ENCODE results near the gene KRT83.

Gene KRT83

GRCh38 chr12:52320784-52321400 is at the start of gene KRT83:
TSS of gene KRT83 (minus strand) at chr12:52321398. CDS start at chr12:52321335, 63 bp downstream.
- Histone ChIP-seq H3K9me3 (ENCODE audit: low read length) (no peaks in the 10 kb centered on the region), H3K36me3 (ENCODE audit: insufficient read depth, low read length) (no peaks in the 10 kb centered on the region), H3K4me3 (ENCODE audit: low read length) (no peak within 1 kb of the TSS), H3K4me1 (ENCODE audit: insufficient read depth, low read length) (no peaks in the 10 kb centered on the region), H2AFZ (ENCODE audit: low read depth, low read length) (no peak within 1 kb of the TSS), H3K27me3 (ENCODE audit: insufficient read depth, low read length) (no peaks in the 10 kb centered on the region)

GRCh38 chr12:52369809-52370208 is 48.6 kb upstream of the KRT83 start:
- no peak overlapping the region for H2AFZ ChIP-seq (ENCODE audit: low read depth, low read length)
- H3K4me3 ChIP-seq (ENCODE audit: low read length), result no peak overlapping the region
- no peaks in the 10 kb centered on the region for H3K9me3 ChIP-seq (ENCODE audit: low read length)
- H3K4me1 ChIP-seq (ENCODE audit: insufficient read depth, low read length), result no peaks in the 10 kb centered on the region
- H3K36me3 ChIP-seq (ENCODE audit: insufficient read depth, low read length), result no peaks in the 10 kb centered on the region
- H3K27me3 ChIP-seq (ENCODE audit: insufficient read depth, low read length), result peaks cover 5% of the 10 kb centered on the region

- Histone ChIP-seq H2AFZ (ENCODE audit: low read depth, low read length) (no peak overlapping the region), H3K27me3 (ENCODE audit: insufficient read depth, low read length) (peaks cover 5% of the 10 kb centered on the region), H3K4me3 (ENCODE audit: low read length) (no peak overlapping the region), H3K36me3 (ENCODE audit: insufficient read depth, low read length) (no peaks in the 10 kb centered on the region), H3K9me3 (ENCODE audit: low read length) (no peaks in the 10 kb centered on the region), H3K4me1 (ENCODE audit: insufficient read depth, low read length) (no peaks in the 10 kb centered on the region)
These were observed 48.0 kb upstream of the KRT83 start for GRCh38 chr12:52369211-52369610.

GRCh38 chr12:52368508-52368907 is 47.3 kb upstream of the KRT83 start:
- Histone ChIP-seq H3K4me1 (ENCODE audit: insufficient read depth, low read length) (no peaks in the 10 kb centered on the region), H3K4me3 (ENCODE audit: low read length) (no peak overlapping the region), H3K9me3 (ENCODE audit: low read length) (no peaks in the 10 kb centered on the region), H2AFZ (ENCODE audit: low read depth, low read length) (no peak overlapping the region), H3K36me3 (ENCODE audit: insufficient read depth, low read length) (no peaks in the 10 kb centered on the region), H3K27me3 (ENCODE audit: insufficient read depth, low read length) (peaks cover 5% of the 10 kb centered on the region)

GRCh38 chr12:52367876-52368275 is 46.7 kb upstream of the KRT83 start:
- Histone ChIP-seq H3K27me3 (ENCODE audit: insufficient read depth, low read length) (peaks cover 5% of the 10 kb centered on the region), H2AFZ (ENCODE audit: low read depth, low read length) (no peak overlapping the region), H3K9me3 (ENCODE audit: low read length) (no peaks in the 10 kb centered on the region), H3K4me1 (ENCODE audit: insufficient read depth, low read length) (no peaks in the 10 kb centered on the region), H3K36me3 (ENCODE audit: insufficient read depth, low read length) (no peaks in the 10 kb centered on the region), H3K4me3 (ENCODE audit: low read length) (no peak overlapping the region)

- Histone ChIP-seq H3K9me3 (ENCODE audit: low read length) (no peaks in the 10 kb centered on the region), H3K4me3 (ENCODE audit: low read length) (no peak within 1 kb of the TSS)
These were observed 45.7 kb upstream of the KRT83 start, which contains the start of gene KRT85 for GRCh38 chr12:52366738-52367485. TSS of gene KRT85 (minus strand) at chr12:52367481. CDS start at chr12:52367405, 76 bp downstream.

GRCh38 chr12:52364901-52365489 is 43.8 kb upstream of the KRT83 start:
- no peaks in the 10 kb centered on the region for H3K4me1 ChIP-seq (ENCODE audit: insufficient read depth, low read length)

More at GRCh38 chr12:52366738-52367485, 45.7 kb upstream of the KRT83 start, which contains the start of gene KRT85:
- H3K27me3 ChIP-seq (ENCODE audit: insufficient read depth, low read length), result peaks cover 5% of the 10 kb centered on the region
- no peaks in the 10 kb centered on the region for H3K36me3 ChIP-seq (ENCODE audit: insufficient read depth, low read length)
- no peaks in the 10 kb centered on the region for H3K4me1 ChIP-seq (ENCODE audit: insufficient read depth, low read length)
- no peak within 1 kb of the TSS for H2AFZ ChIP-seq (ENCODE audit: low read depth, low read length)

GRCh38 chr12:52364061-52364460 is 42.9 kb upstream of the KRT83 start:
- no peak overlapping the region for H3K4me3 ChIP-seq (ENCODE audit: low read length)
- H3K4me1 ChIP-seq (ENCODE audit: insufficient read depth, low read length), result no peaks in the 10 kb centered on the region
- H3K9me3 ChIP-seq (ENCODE audit: low read length), result no peaks in the 10 kb centered on the region
- H3K27me3 ChIP-seq (ENCODE audit: insufficient read depth, low read length), result peaks cover 5% of the 10 kb centered on the region
- H2AFZ ChIP-seq (ENCODE audit: low read depth, low read length), result no peak overlapping the region
- no peaks in the 10 kb centered on the region for H3K36me3 ChIP-seq (ENCODE audit: insufficient read depth, low read length)

More at GRCh38 chr12:52364901-52365489, 43.8 kb upstream of the KRT83 start:
- Histone ChIP-seq H3K36me3 (ENCODE audit: insufficient read depth, low read length) (no peaks in the 10 kb centered on the region), H3K27me3 (ENCODE audit: insufficient read depth, low read length) (peaks cover 5% of the 10 kb centered on the region), H2AFZ (ENCODE audit: low read depth, low read length) (no peak overlapping the region), H3K9me3 (ENCODE audit: low read length) (no peaks in the 10 kb centered on the region), H3K4me3 (ENCODE audit: low read length) (no peak overlapping the region)

GRCh38 chr12:52363111-52363679 is 42.0 kb upstream of the KRT83 start:
- Histone ChIP-seq H2AFZ (ENCODE audit: low read depth, low read length) (no peak overlapping the region), H3K27me3 (ENCODE audit: insufficient read depth, low read length) (peaks cover 5% of the 10 kb centered on the region), H3K4me3 (ENCODE audit: low read length) (no peak overlapping the region), H3K4me1 (ENCODE audit: insufficient read depth, low read length) (no peaks in the 10 kb centered on the region), H3K9me3 (ENCODE audit: low read length) (no peaks in the 10 kb centered on the region), H3K36me3 (ENCODE audit: insufficient read depth, low read length) (no peaks in the 10 kb centered on the region)

GRCh38 chr12:52362118-52362726 is 41.0 kb upstream of the KRT83 start:
- no peak overlapping the region for H2AFZ ChIP-seq (ENCODE audit: low read depth, low read length)
- H3K36me3 ChIP-seq (ENCODE audit: insufficient read depth, low read length), result no peaks in the 10 kb centered on the region
- H3K27me3 ChIP-seq (ENCODE audit: insufficient read depth, low read length), result peaks cover 5% of the 10 kb centered on the region
- no peak overlapping the region for H3K4me3 ChIP-seq (ENCODE audit: low read length)
- H3K4me1 ChIP-seq (ENCODE audit: insufficient read depth, low read length), result no peaks in the 10 kb centered on the region
- H3K9me3 ChIP-seq (ENCODE audit: low read length), result no peaks in the 10 kb centered on the region

GRCh38 chr12:52361553-52361952 is 40.4 kb upstream of the KRT83 start:
- Histone ChIP-seq H3K4me3 (ENCODE audit: low read length) (no peak overlapping the region), H3K9me3 (ENCODE audit: low read length) (no peaks in the 10 kb centered on the region), H3K4me1 (ENCODE audit: insufficient read depth, low read length) (no peaks in the 10 kb centered on the region), H3K36me3 (ENCODE audit: insufficient read depth, low read length) (no peaks in the 10 kb centered on the region), H3K27me3 (ENCODE audit: insufficient read depth, low read length) (peaks cover 2% of the 10 kb centered on the region), H2AFZ (ENCODE audit: low read depth, low read length) (no peak overlapping the region)

- H3K4me1 ChIP-seq (ENCODE audit: insufficient read depth, low read length), result no peaks in the 10 kb centered on the region
- H3K27me3 ChIP-seq (ENCODE audit: insufficient read depth, low read length), result no peaks in the 10 kb centered on the region
- no peak overlapping the region for H3K4me3 ChIP-seq (ENCODE audit: low read length)
- H3K9me3 ChIP-seq (ENCODE audit: low read length), result no peaks in the 10 kb centered on the region
- no peak overlapping the region for H2AFZ ChIP-seq (ENCODE audit: low read depth, low read length)
- H3K36me3 ChIP-seq (ENCODE audit: insufficient read depth, low read length), result no peaks in the 10 kb centered on the region
These were observed 39.6 kb upstream of the KRT83 start for GRCh38 chr12:52360663-52361271.
